Measurements from ENCODE around the gene BAZ1B.

DNA sequence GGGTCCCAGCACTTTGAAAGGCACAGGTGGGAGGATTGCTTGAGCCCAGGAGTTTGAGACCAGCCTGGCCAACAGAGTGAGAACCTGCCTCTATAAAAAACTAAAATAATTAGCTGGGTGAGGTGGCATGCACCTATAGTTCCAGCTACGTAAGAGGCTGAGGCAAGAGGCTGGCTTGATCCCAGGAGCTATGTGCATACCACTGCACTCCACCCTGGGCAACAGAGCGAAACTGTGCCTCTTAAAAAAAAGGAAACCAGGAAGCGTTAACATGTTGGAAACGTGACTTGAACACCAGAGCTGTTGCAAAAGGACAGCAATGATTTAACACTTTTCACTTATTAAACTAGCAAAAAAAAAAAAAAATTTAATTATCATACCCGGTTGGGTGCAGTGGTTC, 12.6 kb downstream of the BAZ1B start:
- TF ChIP-seq POLR2A (IDR thresholded peaks at IDR 0.05), result no peak
- TF ChIP-seq, protein P1, sequence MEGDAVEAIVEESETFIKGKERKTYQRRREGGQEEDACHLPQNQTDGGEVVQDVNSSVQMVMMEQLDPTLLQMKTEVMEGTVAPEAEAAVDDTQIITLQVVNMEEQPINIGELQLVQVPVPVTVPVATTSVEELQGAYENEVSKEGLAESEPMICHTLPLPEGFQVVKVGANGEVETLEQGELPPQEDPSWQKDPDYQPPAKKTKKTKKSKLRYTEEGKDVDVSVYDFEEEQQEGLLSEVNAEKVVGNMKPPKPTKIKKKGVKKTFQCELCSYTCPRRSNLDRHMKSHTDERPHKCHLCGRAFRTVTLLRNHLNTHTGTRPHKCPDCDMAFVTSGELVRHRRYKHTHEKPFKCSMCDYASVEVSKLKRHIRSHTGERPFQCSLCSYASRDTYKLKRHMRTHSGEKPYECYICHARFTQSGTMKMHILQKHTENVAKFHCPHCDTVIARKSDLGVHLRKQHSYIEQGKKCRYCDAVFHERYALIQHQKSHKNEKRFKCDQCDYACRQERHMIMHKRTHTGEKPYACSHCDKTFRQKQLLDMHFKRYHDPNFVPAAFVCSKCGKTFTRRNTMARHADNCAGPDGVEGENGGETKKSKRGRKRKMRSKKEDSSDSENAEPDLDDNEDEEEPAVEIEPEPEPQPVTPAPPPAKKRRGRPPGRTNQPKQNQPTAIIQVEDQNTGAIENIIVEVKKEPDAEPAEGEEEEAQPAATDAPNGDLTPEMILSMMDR (IDR thresholded peaks at IDR 0.05), result no peak
- no peak for TF ChIP-seq EP300 (IDR thresholded peaks at IDR 0.05)
